ENCODE measurements around the gene CATSPERB.
"Not testable (repeated sequence)": the region's sequence is repeated elsewhere in the genome, so short reads cannot be mapped to it uniquely, and the experiment has no call there.

Gene CATSPERB

DNA sequence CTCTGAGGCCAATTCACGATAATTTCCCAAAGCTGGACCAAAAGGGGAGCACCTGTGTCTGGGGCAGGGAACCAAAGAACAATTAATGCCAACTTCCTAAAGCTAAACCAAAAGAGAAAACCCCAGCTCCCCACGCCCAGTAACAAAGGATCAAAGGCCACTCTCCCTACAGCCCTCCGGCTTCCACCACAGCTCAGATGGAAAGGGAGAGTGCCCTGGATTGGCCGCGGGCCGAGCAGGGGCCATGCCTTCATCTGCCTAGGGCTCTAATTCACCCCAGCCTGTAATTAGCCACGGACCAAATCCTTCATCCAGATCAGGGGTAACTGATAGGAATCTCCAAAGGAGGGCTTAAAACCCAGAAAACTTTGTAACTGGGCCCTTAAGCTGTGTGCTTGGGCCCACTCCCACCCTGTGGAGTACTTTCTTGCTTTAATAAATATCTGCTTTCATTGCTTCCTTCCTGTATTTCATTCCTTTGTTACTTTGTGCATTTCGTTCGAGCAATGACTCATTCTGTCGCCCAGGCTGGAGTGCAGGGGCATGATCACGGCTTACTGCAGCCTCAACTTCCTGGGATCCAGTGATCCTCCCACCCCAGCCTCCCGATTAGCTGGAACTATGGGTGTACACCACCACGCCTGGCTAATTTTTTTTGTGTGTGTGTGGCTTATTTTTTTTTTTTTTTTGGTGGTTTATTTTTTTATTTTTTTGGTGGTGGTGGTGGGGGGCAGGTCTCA, 156.2 kb downstream of the CATSPERB start:
- DNase-seq: no peak

GRCh38 chr14:91573894-91574837, 157.7 kb downstream of the CATSPERB start:
- no peak for DNase-seq

DNA sequence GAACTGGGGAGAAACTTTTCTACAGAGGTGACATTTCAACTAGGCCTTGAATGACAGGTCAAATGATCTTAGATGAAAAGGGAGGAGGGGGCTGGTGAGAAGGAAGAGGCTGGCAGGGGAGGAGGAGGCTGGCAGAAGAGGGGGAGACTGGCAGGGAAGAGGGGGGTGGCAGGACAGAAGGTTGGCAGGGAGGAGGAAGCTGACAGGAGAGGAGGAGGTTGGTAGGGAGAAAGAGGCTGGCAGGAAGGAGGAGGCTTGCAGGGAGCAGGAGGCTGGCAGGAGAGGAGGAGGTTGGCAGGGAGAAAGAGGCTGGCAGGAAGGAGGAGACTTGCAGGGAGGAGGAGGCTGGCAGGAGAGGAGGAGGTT, 158.4 kb downstream of the CATSPERB start:
- DNase-seq: no peak

DNA sequence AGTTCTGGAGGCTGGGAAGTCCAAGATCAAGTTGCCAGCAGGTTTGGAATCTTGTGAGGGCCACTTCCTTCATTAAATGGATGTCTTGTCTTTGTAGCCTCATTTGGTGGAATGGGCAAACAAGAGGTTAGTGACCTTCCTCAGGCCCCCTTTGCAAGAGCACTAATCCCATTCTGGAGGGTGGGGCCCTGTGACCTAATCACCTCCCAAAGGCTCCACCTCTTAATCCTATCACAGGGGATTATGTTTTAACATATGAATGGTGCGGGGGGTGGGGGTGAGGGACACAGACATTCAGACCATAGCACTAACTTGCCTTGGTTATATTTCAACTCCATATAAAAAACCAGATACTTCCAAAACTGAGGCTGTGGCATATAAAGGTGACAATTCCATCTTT, 161.9 kb downstream of the CATSPERB start:
- no peak for DNase-seq

- DNase-seq: no peak
These were observed 162.6 kb downstream of the CATSPERB start for GRCh38 chr14:91569301-91569700.

DNA sequence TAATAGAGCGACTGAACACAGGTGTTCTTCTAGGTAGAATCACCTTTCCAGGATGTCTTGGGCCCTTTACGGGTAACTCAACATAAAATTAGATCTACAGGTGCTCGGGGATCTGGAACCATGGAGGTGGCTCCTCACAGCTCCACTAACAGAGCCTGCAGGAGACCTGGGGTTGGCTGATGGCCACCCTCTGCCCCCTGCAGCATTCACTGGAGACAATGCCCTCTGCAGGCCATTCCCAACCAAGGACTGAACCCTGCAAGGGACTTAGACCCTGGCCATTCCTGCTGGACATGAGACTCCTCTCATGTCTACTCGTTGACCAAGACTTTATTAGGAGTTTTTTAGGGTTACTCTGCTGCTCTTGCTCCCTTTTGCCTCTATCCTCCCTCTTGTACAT, 163.3 kb downstream of the CATSPERB start:
- no peak for DNase-seq

GRCh38 chr14:91567827-91568226, 164.1 kb downstream of the CATSPERB start:
- not testable (repeated sequence) for DNase-seq

- DNase-seq: no peak
These were observed 176.4 kb downstream of the CATSPERB start for GRCh38 chr14:91555531-91555930.

GRCh38 chr14:91554535-91555332, 177.2 kb downstream of the CATSPERB start:
- DNase-seq: no peak

GRCh38 chr14:91548108-91548507, 183.8 kb downstream of the CATSPERB start:
- DNase-seq: no peak

DNA sequence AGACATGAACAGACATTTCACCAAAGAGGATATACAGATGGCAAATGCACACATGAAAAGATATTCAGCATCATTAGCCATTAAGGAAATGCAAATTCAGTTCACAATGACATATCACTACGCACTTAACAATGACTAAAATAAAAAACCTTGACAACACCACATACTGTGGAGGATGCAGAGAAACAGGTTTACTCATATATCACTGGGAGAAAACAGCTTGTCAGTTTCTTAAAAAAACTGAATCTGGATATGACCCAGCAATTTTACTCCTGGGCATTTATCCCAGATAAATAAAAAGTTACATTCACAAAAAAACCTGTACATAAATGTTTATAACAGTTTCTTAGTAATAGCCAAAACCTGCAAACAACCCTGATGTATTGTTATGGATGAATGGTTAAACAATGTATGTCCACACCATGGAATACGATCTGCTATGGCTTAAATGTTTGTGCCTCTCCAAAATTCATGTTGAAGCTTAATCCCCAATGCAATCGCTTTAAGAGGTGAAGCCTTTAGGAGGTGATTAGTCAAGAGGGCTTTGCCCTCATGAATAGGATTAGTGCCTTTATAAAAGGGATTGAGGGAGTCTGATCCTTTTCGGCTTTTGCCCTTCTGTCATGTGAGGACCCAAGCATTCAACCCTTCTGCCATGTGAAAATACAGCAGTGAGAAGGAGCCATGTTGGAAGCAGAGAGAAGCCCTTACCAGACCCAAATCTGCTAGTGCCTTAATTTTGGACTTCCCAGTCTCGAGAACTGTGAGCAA, 185.8 kb downstream of the CATSPERB start:
- DNase-seq: no peak

DNA sequence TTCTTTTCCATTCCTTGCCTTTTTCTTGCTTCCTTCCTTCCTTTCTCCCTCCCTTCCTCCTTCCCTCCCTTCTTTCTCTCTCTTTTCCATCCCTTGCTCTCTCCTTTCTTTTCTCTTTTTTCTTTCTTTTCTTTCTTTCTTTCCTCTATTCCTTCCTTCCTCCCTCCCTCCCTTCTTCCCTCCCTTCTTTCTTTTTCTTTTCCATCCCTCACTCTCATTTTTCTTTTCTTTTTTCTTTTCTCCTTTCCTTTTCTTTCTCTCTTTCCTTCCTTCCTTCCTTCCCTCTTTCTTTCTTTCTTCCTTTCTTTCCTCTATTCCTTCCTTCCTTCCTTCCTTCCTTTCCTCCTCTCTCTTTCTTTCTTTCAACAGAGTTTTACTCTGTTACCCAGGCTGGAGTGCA, 186.7 kb downstream of the CATSPERB start:
- DNase-seq: no peak

- no peak for DNase-seq
These were observed 195.6 kb downstream of the CATSPERB start for GRCh38 chr14:91536327-91536726.

DNA sequence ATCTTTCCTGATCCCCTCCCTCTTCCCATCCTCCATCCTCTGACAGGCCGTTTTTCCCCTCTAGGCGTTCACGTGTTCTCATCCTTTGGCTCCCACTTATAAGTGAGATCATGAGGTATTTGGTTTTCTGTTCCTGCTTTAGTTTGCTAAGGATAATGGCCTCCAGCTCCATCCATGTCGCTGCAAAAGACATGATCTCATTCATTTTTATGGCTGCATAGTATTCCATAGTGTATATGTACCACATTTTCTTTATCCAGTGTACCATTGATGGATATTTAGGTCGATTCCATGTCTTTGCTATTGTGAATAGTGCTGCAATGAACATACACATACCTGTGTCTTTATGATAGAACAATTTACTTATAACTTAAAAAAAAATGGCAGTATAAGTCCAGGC, 197.8 kb downstream of the CATSPERB start:
- not testable (repeated sequence) for DNase-seq

DNA sequence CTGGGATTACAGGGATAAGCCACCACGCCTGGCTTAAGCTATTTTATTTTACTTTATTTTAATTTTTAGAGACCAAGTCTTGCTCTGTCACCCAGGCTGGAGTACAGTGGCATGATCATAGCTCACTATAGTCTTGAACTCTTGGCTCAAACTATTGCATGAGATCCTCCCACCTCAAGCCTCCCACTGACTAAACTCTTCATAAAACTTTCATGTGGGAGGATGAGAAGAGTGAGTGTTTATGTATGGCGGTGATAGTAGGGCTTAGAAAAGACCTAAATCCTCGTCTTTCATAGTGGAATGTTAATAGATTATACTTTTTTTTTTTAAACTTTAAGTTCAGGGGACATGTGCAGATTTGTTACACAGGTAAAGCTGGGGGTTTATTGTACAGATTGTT, 198.3 kb downstream of the CATSPERB start:
- no peak for DNase-seq
